GM06990 (cell line): ENCODE measurements around the gene MYOF.

Experiments
- DNase-seq: peaks from one replicate; pipeline ENCODE4 v3.0.0-alpha.2; 2011; ENCODE audit not compliant: insufficient read length; ENCODE audit errors: extremely low read depth
- H3K27me3 ChIP-seq: replicated peaks from 2 replicates; pipeline ENCODE4 v1.6.0; 2011; ENCODE audit warnings: low read length; ENCODE audit not compliant: control insufficient read depth, insufficient read depth
- H3K36me3 ChIP-seq: 2 replicates; pipeline ENCODE4 v1.5.1; 2011; ENCODE audit warnings: low read length; ENCODE audit not compliant: control insufficient read depth, insufficient read depth
- H3K4me3 ChIP-seq: replicated peaks from 2 replicates; pipeline ENCODE4 v1.5.1; 2011; ENCODE audit warnings: low read depth, mild to moderate bottlenecking, control low read depth, low read length
- TF ChIP-seq, protein P1 (sequence below): IDR thresholded peaks from 2 replicates; pipeline ENCODE4 v1.5.1; 2011; ENCODE audit warnings: low read length, control low read depth, mild to moderate bottlenecking, inconsistent platforms; ENCODE audit not compliant: insufficient read depth, poor library complexity, severe bottlenecking

The MYOF gene

DNA sequence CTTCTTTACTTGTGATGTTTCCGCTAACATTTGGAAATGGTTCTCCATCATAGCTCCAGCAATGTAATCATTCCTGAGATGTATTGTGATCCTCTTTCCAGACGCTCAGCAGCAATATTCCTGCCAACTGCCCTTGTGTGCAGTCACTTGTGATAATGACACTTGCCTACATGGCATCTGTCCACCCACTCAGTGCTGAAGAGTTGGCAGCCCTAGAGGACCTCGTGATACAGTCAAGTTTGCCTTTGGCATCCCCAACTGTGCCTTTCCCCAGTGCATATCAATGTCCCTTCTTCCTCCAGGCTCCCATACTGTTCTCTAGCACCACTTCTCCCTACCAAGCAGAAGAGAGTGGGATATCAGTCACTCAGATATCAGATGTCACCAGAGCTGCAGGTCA, 64.9 kb downstream of the MYOF start:
- TF ChIP-seq, protein P1, sequence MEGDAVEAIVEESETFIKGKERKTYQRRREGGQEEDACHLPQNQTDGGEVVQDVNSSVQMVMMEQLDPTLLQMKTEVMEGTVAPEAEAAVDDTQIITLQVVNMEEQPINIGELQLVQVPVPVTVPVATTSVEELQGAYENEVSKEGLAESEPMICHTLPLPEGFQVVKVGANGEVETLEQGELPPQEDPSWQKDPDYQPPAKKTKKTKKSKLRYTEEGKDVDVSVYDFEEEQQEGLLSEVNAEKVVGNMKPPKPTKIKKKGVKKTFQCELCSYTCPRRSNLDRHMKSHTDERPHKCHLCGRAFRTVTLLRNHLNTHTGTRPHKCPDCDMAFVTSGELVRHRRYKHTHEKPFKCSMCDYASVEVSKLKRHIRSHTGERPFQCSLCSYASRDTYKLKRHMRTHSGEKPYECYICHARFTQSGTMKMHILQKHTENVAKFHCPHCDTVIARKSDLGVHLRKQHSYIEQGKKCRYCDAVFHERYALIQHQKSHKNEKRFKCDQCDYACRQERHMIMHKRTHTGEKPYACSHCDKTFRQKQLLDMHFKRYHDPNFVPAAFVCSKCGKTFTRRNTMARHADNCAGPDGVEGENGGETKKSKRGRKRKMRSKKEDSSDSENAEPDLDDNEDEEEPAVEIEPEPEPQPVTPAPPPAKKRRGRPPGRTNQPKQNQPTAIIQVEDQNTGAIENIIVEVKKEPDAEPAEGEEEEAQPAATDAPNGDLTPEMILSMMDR, result no peak
- DNase-seq, result no peak
- Histone ChIP-seq H3K27me3 (no peaks in the 10 kb centered on the region), H3K36me3 (no peaks in the 10 kb centered on the region), H3K4me3 (no peak overlapping the region)

GRCh38 chr10:93416824-93417223, 65.3 kb downstream of the MYOF start:
- H3K36me3 ChIP-seq, result no peaks in the 10 kb centered on the region
- TF ChIP-seq, protein P1, result no peak
- H3K4me3 ChIP-seq, result no peak overlapping the region
- no peak for DNase-seq
- no peaks in the 10 kb centered on the region for H3K27me3 ChIP-seq

- TF ChIP-seq, protein P1, result peak; percentile 28
- H3K4me3 ChIP-seq, result no peak overlapping the region
- no peak for DNase-seq
- H3K27me3 ChIP-seq, result no peaks in the 10 kb centered on the region
- no peaks in the 10 kb centered on the region for H3K36me3 ChIP-seq
These were observed 66.4 kb downstream of the MYOF start for GRCh38 chr10:93415693-93416092.

- no peak for DNase-seq
- Histone ChIP-seq H3K4me3 (no peak overlapping the region), H3K36me3 (no peaks in the 10 kb centered on the region), H3K27me3 (no peaks in the 10 kb centered on the region)
- TF ChIP-seq, protein P1, result no peak
These were observed 68.9 kb downstream of the MYOF start for GRCh38 chr10:93413252-93413689.

- TF ChIP-seq, protein P1, result no peak
- Histone ChIP-seq H3K4me3 (no peak overlapping the region), H3K36me3 (no peaks in the 10 kb centered on the region), H3K27me3 (no peaks in the 10 kb centered on the region)
- DNase-seq, result no peak
These were observed 69.3 kb downstream of the MYOF start for GRCh38 chr10:93412801-93413200.

GRCh38 chr10:93410697-93411348, 71.3 kb downstream of the MYOF start:
- TF ChIP-seq, protein P1, result no peak
- no peak for DNase-seq
- Histone ChIP-seq H3K4me3 (no peak overlapping the region), H3K27me3 (no peaks in the 10 kb centered on the region), H3K36me3 (no peaks in the 10 kb centered on the region)
